Measurements from ENCODE around the gene SHROOM1. TPM values are rescaled to one million over a fixed set of nuclear protein-coding genes. Genes with fewer than 3 reads are reported as not detected.
"Not testable (repeated sequence)": the region's sequence is repeated elsewhere in the genome, so short reads cannot be mapped to it uniquely, and the experiment has no call there.

SHROOM1 gene
- total and polyA plus RNA-seq, 2 donors (not counting 1 experiment from before 2014, with no cell fraction given): 2.9 to 6.1 TPM

DNA sequence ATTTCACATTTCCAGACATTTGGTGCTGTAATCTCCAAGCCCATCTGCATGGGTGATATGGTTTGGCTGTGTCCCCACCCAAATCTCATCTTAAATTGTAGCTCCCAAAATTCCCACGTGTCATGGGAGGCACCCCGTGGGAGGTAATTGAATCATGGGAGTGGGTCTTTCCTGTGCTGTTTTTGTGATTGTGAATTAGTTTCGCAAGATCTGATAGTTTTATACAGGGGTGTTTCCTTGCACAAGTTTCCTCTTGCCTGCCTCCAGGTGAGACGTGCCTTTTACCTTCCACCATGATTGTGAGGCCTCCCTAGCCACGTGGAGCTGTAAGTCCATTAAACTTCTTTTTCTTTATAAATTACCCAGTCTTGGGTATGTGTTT is 27.8 kb downstream of the SHROOM1 start:
- H3K27me3 ChIP-seq (ENCODE audit: control insufficient read depth, insufficient read depth, low read length); H3K4me3 ChIP-seq (replicated peaks in 1 of 4; ENCODE audit: control extremely low read depth in 1 of 4, insufficient read depth in 1 of 4, low read depth in 3 of 4, low read length in 4 of 4); H3K9me3 ChIP-seq (ENCODE audit: control insufficient read depth, insufficient read depth, low read depth, low read length); H3K4me2 ChIP-seq (ENCODE audit: extremely low read depth, insufficient read depth, low read length); H3K27ac ChIP-seq (ENCODE audit: insufficient read depth, low read length); H2AFZ ChIP-seq (ENCODE audit: low read length); H3K36me3 ChIP-seq (ENCODE audit: control insufficient read depth, insufficient read depth, low read length); H3K4me1 ChIP-seq (ENCODE audit: control insufficient read depth, extremely low read depth, insufficient read depth, low read length); H3K9ac ChIP-seq (ENCODE audit: insufficient read depth, low read length); H4K20me1 ChIP-seq (ENCODE audit: control insufficient read depth, extremely low read depth, insufficient read depth, low read length); H3K79me2 ChIP-seq (ENCODE audit: control insufficient read depth, insufficient read depth, low read length); DNase-seq (ENCODE audit: low read depth in 2 of 2): not testable (repeated sequence)

- no peaks in the 10 kb centered on the region for H4K20me1 ChIP-seq (ENCODE audit: control insufficient read depth, extremely low read depth, insufficient read depth, low read length)
- no peaks in the 10 kb centered on the region for H3K79me2 ChIP-seq (ENCODE audit: control insufficient read depth, insufficient read depth, low read length)
- no peak overlapping the region for H3K9ac ChIP-seq (ENCODE audit: insufficient read depth, low read length)
- H3K27ac ChIP-seq (ENCODE audit: insufficient read depth, low read length): no peak overlapping the region
- TF ChIP-seq, protein P1, sequence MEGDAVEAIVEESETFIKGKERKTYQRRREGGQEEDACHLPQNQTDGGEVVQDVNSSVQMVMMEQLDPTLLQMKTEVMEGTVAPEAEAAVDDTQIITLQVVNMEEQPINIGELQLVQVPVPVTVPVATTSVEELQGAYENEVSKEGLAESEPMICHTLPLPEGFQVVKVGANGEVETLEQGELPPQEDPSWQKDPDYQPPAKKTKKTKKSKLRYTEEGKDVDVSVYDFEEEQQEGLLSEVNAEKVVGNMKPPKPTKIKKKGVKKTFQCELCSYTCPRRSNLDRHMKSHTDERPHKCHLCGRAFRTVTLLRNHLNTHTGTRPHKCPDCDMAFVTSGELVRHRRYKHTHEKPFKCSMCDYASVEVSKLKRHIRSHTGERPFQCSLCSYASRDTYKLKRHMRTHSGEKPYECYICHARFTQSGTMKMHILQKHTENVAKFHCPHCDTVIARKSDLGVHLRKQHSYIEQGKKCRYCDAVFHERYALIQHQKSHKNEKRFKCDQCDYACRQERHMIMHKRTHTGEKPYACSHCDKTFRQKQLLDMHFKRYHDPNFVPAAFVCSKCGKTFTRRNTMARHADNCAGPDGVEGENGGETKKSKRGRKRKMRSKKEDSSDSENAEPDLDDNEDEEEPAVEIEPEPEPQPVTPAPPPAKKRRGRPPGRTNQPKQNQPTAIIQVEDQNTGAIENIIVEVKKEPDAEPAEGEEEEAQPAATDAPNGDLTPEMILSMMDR (conservative IDR thresholded peaks at IDR 0.05 in 1 of 2, IDR thresholded peaks at IDR 0.05 in 1 of 2; ENCODE audit: low read depth in 1 of 2, low read length in 2 of 2): no peak
- TF ChIP-seq EZH2 (IDR thresholded peaks at IDR 0.05; ENCODE audit: low read length, missing control alignments): no peak
- no peaks in the 10 kb centered on the region for H3K9me3 ChIP-seq (ENCODE audit: control insufficient read depth, insufficient read depth, low read depth, low read length)
- no peaks in the 10 kb centered on the region for H3K36me3 ChIP-seq (ENCODE audit: control insufficient read depth, insufficient read depth, low read length)
- DNase-seq (ENCODE audit: low read depth in 2 of 2): no peak
- peaks cover 8% of the 10 kb centered on the region for H3K27me3 ChIP-seq (ENCODE audit: control insufficient read depth, insufficient read depth, low read length)
- H3K4me3 ChIP-seq (replicated peaks in 1 of 4; ENCODE audit: control extremely low read depth in 1 of 4, insufficient read depth in 1 of 4, low read depth in 3 of 4, low read length in 4 of 4): no peak overlapping the region
- H2AFZ ChIP-seq (ENCODE audit: low read length): no peak overlapping the region
- no peaks in the 10 kb centered on the region for H3K4me1 ChIP-seq (ENCODE audit: control insufficient read depth, extremely low read depth, insufficient read depth, low read length)
- no peak overlapping the region for H3K4me2 ChIP-seq (ENCODE audit: extremely low read depth, insufficient read depth, low read length)
Observed at GRCh38 chr5:132802044-132802684, 28.3 kb downstream of the SHROOM1 start.

DNA sequence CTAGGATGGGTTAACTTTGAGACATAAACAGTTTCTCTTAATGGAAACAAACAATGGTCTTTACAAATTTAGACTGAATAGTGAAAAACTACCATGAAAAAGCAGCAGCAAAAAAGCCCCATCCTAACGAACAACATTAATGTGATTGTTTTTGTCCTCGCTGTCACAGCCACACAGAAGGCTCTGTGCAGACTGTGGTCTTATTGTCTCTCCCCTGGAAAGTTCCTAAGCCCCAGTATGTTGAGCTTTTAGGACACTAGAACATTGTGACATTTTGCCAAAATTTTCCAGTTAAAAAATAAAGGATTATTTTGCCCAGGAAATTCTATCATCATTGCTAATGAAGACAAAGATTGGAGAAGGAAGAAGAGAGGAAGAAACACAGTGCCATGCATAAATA is 29.9 kb downstream of the SHROOM1 start:
- Histone ChIP-seq H3K9ac (ENCODE audit: insufficient read depth, low read length) (no peak overlapping the region), H3K4me1 (ENCODE audit: control insufficient read depth, extremely low read depth, insufficient read depth, low read length) (no peaks in the 10 kb centered on the region), H3K27me3 (ENCODE audit: control insufficient read depth, insufficient read depth, low read length) (peaks cover 8% of the 10 kb centered on the region), H3K79me2 (ENCODE audit: control insufficient read depth, insufficient read depth, low read length) (no peaks in the 10 kb centered on the region), H4K20me1 (ENCODE audit: control insufficient read depth, extremely low read depth, insufficient read depth, low read length) (no peaks in the 10 kb centered on the region), H2AFZ (ENCODE audit: low read length) (no peak overlapping the region), H3K4me2 (ENCODE audit: extremely low read depth, insufficient read depth, low read length) (no peak overlapping the region), H3K27ac (ENCODE audit: insufficient read depth, low read length) (no peak overlapping the region), H3K4me3 (replicated peaks in 1 of 4; ENCODE audit: control extremely low read depth in 1 of 4, insufficient read depth in 1 of 4, low read depth in 3 of 4, low read length in 4 of 4) (no peak overlapping the region), H3K36me3 (ENCODE audit: control insufficient read depth, insufficient read depth, low read length) (no peaks in the 10 kb centered on the region), H3K9me3 (ENCODE audit: control insufficient read depth, insufficient read depth, low read depth, low read length) (no peaks in the 10 kb centered on the region)
- DNase-seq (ENCODE audit: low read depth in 2 of 2): no peak
- no peak for TF ChIP-seq EZH2 (IDR thresholded peaks at IDR 0.05; ENCODE audit: low read length, missing control alignments)
- TF ChIP-seq, protein P1 (conservative IDR thresholded peaks at IDR 0.05 in 1 of 2, IDR thresholded peaks at IDR 0.05 in 1 of 2; ENCODE audit: low read depth in 1 of 2, low read length in 2 of 2): no peak
